GM12878 (cell line): ENCODE measurements around the gene NUB1. TPM values are rescaled to one million over a fixed set of nuclear protein-coding genes. Genes with fewer than 3 reads are reported as not detected.

Experiments
- CREB1 ChIP-seq: IDR thresholded peaks from 2 replicates; pipeline ENCODE4 v1.6.1; 2012; ENCODE audit warnings: low read depth, mild to moderate bottlenecking, inconsistent platforms
- EED ChIP-seq: sonication (generic); IDR thresholded peaks from 2 replicates; pipeline ENCODE4 v1.6.1; 2016; ENCODE audit warnings: antibody characterized with exemption, low read depth
- ETV6 ChIP-seq, 2 experiments: fragments of 450-650 bp in 1 of 2; IDR thresholded peaks in 1 of 2; conservative IDR thresholded peaks in 1 of 2; 2 replicates each; pipeline ENCODE4 v1.6.1; 2014; ENCODE audit warnings: antibody characterized with exemption in 1 of 2, borderline replicate concordance in 1 of 2, low read depth in 1 of 2, mild to moderate bottlenecking in 1 of 2, moderate library complexity in 1 of 2
- GABPA ChIP-seq: IDR thresholded peaks from 2 replicates; pipeline ENCODE4 v1.6.1; 2014; ENCODE audit warnings: antibody characterized with exemption, low read depth, mild to moderate bottlenecking, inconsistent platforms
- JUND ChIP-seq: IDR thresholded peaks from 2 replicates; pipeline ENCODE4 v1.6.1; 2012; ENCODE audit warnings: low read depth, mild to moderate bottlenecking, low read length, improper control_type of control experiment, moderate library complexity
- MEF2A ChIP-seq: IDR thresholded peaks from 2 replicates; pipeline ENCODE4 v1.6.1; 2011; ENCODE audit warnings: low read depth, mild to moderate bottlenecking, low read length, moderate library complexity; ENCODE audit not compliant: insufficient read depth
- MYC ChIP-seq: IDR thresholded peaks from 2 replicates; pipeline ENCODE4 v1.6.1; 2011; ENCODE audit warnings: mild to moderate bottlenecking, low read length, moderate library complexity, inconsistent platforms; ENCODE audit not compliant: insufficient read depth, insufficient replicate concordance, insufficient read length, severe bottlenecking
- NFYB ChIP-seq: IDR thresholded peaks from 2 replicates; pipeline ENCODE4 v1.6.1; 2011; ENCODE audit warnings: low read depth, mild to moderate bottlenecking, low read length, improper control_type of control experiment, moderate library complexity; ENCODE audit not compliant: insufficient read depth
- PAX5 ChIP-seq: IDR thresholded peaks from 2 replicates; pipeline ENCODE4 v1.6.1; 2011; ENCODE audit warnings: low read depth, low read length, borderline replicate concordance
- RCOR1 ChIP-seq: conservative IDR thresholded peaks from 2 replicates; pipeline ENCODE4 v1.6.1; 2012; ENCODE audit warnings: low read depth, low read length, improper control_type of control experiment
- RUNX3 ChIP-seq: IDR thresholded peaks from 2 replicates; pipeline ENCODE4 v1.6.1; 2012; ENCODE audit warnings: low read length, inconsistent platforms
- SMAD1 ChIP-seq: fragments of 450-650 bp; IDR thresholded peaks from 2 replicates; pipeline ENCODE4 v1.6.1; 2018; ENCODE audit warnings: mild to moderate bottlenecking, low read depth; ENCODE audit not compliant: partially characterized antibody
- SMARCA5 ChIP-seq: fragments of 450-650 bp; IDR thresholded peaks from 2 replicates; pipeline ENCODE4 v1.6.1; 2017; ENCODE audit warnings: mild to moderate bottlenecking
- SRF ChIP-seq, 2 experiments: IDR thresholded peaks; 2 replicates each; pipeline ENCODE4 v1.6.1; 2011; ENCODE audit warnings: low read depth in 2 of 2, low read length in 2 of 2, mild to moderate bottlenecking in 1 of 2, moderate library complexity in 1 of 2
- SUZ12 ChIP-seq: fragments of 200-600 bp; sonication (generic); IDR thresholded peaks from one replicate; pipeline ENCODE4 v1.6.1; 2018; ENCODE audit warnings: antibody characterized with exemption, mild to moderate bottlenecking; ENCODE audit not compliant: unreplicated experiment
- ZNF217 ChIP-seq: fragments of 450-650 bp; IDR thresholded peaks from 2 replicates; pipeline ENCODE4 v1.6.1; 2017; ENCODE audit warnings: antibody characterized with exemption, mild to moderate bottlenecking
- ZNF24 ChIP-seq: fragments of 450-650 bp; IDR thresholded peaks from 2 replicates; pipeline ENCODE4 v1.6.1; 2017; ENCODE audit warnings: antibody characterized with exemption, mild to moderate bottlenecking
- polyA plus RNA-seq, 11 experiments: library from polyadenylated mRNA; depleted of rRNA in 4 of 11; unstranded in 6 of 11; stranded (reverse) in 5 of 11; fragments of >200 nt; fragmentation: Nextera tagmentation in 4 of 11; fragmentation: Illumina TruSeq in 1 of 11; extraction: Ambion mirVana in 4 of 11; extraction: Trizol in 1 of 11; gene quantifications; 1 replicate in 1 of 11; 2 replicates in 10 of 11; pipeline versions ENCODE4 v1.2.1 to v1.2.3, GENCODE V29; 2011 to 2016; ENCODE audit warnings: inconsistent platforms in 2 of 11, missing spikeins in 2 of 11, low read depth in 1 of 11
- total RNA-seq, 4 experiments: library from RNA; depleted of rRNA in 3 of 4; stranded (reverse); fragments of >200 nt in 3 of 4; fragmentation: Illumina TruSeq in 1 of 4; extraction: Trizol in 1 of 4; gene quantifications; 2 replicates each; pipeline versions ENCODE4 v1.2.1 to v1.2.3, GENCODE V29; 2013 to 2021
- TF ChIP-seq, protein P1 (sequence below): fragments of 450-650 bp; IDR thresholded peaks from 2 replicates; pipeline ENCODE4 v1.6.1; 2014; ENCODE audit warnings: mild to moderate bottlenecking
- TF ChIP-seq, protein P2 (sequence below): IDR thresholded peaks from 2 replicates; pipeline ENCODE4 v1.6.1; 2012; ENCODE audit warnings: low read depth, low read length, improper control_type of control experiment
- TF ChIP-seq, protein P3 (sequence below): fragments of 450-650 bp; IDR thresholded peaks from 2 replicates; pipeline ENCODE4 v1.6.1; 2017; ENCODE audit warnings: mild to moderate bottlenecking
- TF ChIP-seq, protein P4 (sequence below): fragments of 450-650 bp; formaldehyde crosslinking; IDR thresholded peaks from 2 replicates; pipeline ENCODE4 v1.4.0; 2020; ENCODE audit warnings: mild to moderate bottlenecking, moderate library complexity
- TF ChIP-seq, protein P5 (sequence below): fragments of 450-650 bp; IDR thresholded peaks from 2 replicates; pipeline ENCODE4 v1.6.1; 2016; ENCODE audit warnings: mild to moderate bottlenecking

Gene NUB1
- total and polyA plus RNA-seq, 10 of the 15 experiments (the other 5 are each of a cell fraction or from before 2014, with no cell fraction given), result 24.1 to 102 (median 49.0) TPM

DNA sequence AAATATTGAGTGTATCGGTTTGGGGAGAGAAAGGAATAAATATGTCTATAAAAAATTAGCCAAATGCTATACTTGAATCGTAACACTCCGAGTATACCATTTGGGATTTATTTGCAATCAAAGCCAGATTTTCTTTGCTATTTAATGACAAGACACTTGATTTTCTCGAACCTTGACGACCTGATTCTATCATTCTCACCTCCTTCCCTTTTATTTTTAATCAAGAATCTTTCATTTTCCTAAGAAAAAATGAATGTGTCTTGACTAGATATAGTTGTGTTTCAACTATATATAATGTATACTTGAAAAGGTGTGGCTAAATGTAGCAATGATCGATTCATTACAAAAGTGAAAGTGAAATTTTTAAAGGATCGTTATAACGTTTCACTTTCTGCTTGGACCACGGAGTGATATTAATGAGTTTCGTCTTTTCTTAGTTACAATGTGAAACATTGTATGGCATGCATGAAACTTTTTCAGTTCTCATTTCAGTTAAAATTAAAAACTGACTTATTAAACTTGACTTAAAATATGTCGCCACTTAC lies 562 bp downstream of the NUB1 start (continued):
- TF ChIP-seq MYC (no peak), SRF (IDR thresholded peaks at IDR 0.05; ENCODE audit: low read depth in 2 of 2, low read length in 2 of 2) (no peak), ZNF217 (0 out of 2 replicates have a peak, but pooled peaks have one; percentile 4), ZNF24 (no peak), CREB1 (peak; percentile 53; the same call in 1 of the 2 replicates), EED (no peak), PAX5 (0 out of 2 replicates have a peak, but pooled peaks have one; percentile 15), MEF2A (peak; percentile 73; the same call in 1 of the 2 replicates), SMARCA5 (no peak), ETV6 (conservative IDR thresholded peaks at IDR 0.05 in 1 of 2, IDR thresholded peaks at IDR 0.05 in 1 of 2; ENCODE audit: borderline replicate concordance in 1 of 2, low read depth in 1 of 2) (no peak), SUZ12 (no peak), SMAD1 (no peak), RCOR1 (no peak), NFYB (no peak), RUNX3 (peak; percentile 75), GABPA (peak; percentile 58; the same call in 1 of the 2 replicates), JUND (peak; percentile 91)
- TF ChIP-seq, protein P1, sequence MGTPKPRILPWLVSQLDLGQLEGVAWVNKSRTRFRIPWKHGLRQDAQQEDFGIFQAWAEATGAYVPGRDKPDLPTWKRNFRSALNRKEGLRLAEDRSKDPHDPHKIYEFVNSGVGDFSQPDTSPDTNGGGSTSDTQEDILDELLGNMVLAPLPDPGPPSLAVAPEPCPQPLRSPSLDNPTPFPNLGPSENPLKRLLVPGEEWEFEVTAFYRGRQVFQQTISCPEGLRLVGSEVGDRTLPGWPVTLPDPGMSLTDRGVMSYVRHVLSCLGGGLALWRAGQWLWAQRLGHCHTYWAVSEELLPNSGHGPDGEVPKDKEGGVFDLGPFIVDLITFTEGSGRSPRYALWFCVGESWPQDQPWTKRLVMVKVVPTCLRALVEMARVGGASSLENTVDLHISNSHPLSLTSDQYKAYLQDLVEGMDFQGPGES, result no peak
- TF ChIP-seq, protein P2, sequence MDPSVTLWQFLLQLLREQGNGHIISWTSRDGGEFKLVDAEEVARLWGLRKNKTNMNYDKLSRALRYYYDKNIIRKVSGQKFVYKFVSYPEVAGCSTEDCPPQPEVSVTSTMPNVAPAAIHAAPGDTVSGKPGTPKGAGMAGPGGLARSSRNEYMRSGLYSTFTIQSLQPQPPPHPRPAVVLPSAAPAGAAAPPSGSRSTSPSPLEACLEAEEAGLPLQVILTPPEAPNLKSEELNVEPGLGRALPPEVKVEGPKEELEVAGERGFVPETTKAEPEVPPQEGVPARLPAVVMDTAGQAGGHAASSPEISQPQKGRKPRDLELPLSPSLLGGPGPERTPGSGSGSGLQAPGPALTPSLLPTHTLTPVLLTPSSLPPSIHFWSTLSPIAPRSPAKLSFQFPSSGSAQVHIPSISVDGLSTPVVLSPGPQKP, result no peak
- TF ChIP-seq, protein P3, sequence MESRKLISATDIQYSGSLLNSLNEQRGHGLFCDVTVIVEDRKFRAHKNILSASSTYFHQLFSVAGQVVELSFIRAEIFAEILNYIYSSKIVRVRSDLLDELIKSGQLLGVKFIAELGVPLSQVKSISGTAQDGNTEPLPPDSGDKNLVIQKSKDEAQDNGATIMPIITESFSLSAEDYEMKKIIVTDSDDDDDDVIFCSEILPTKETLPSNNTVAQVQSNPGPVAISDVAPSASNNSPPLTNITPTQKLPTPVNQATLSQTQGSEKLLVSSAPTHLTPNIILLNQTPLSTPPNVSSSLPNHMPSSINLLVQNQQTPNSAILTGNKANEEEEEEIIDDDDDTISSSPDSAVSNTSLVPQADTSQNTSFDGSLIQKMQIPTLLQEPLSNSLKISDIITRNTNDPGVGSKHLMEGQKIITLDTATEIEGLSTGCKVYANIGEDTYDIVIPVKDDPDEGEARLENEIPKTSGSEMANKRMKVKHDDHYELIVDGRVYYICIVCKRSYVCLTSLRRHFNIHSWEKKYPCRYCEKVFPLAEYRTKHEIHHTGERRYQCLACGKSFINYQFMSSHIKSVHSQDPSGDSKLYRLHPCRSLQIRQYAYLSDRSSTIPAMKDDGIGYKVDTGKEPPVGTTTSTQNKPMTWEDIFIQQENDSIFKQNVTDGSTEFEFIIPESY, result no peak
- TF ChIP-seq, protein P4, sequence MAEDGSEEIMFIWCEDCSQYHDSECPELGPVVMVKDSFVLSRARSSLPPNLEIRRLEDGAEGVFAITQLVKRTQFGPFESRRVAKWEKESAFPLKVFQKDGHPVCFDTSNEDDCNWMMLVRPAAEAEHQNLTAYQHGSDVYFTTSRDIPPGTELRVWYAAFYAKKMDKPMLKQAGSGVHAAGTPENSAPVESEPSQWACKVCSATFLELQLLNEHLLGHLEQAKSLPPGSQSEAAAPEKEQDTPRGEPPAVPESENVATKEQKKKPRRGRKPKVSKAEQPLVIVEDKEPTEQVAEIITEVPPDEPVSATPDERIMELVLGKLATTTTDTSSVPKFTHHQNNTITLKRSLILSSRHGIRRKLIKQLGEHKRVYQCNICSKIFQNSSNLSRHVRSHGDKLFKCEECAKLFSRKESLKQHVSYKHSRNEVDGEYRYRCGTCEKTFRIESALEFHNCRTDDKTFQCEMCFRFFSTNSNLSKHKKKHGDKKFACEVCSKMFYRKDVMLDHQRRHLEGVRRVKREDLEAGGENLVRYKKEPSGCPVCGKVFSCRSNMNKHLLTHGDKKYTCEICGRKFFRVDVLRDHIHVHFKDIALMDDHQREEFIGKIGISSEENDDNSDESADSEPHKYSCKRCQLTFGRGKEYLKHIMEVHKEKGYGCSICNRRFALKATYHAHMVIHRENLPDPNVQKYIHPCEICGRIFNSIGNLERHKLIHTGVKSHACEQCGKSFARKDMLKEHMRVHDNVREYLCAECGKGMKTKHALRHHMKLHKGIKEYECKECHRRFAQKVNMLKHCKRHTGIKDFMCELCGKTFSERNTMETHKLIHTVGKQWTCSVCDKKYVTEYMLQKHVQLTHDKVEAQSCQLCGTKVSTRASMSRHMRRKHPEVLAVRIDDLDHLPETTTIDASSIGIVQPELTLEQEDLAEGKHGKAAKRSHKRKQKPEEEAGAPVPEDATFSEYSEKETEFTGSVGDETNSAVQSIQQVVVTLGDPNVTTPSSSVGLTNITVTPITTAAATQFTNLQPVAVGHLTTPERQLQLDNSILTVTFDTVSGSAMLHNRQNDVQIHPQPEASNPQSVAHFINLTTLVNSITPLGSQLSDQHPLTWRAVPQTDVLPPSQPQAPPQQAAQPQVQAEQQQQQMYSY, result no peak
- TF ChIP-seq, protein P5, sequence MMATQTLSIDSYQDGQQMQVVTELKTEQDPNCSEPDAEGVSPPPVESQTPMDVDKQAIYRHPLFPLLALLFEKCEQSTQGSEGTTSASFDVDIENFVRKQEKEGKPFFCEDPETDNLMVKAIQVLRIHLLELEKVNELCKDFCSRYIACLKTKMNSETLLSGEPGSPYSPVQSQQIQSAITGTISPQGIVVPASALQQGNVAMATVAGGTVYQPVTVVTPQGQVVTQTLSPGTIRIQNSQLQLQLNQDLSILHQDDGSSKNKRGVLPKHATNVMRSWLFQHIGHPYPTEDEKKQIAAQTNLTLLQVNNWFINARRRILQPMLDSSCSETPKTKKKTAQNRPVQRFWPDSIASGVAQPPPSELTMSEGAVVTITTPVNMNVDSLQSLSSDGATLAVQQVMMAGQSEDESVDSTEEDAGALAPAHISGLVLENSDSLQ, result peak; percentile 24; the same call in 1 of the 2 replicates
